ENCODE measurements around the gene PSMD8. TPM values are rescaled to one million over a fixed set of nuclear protein-coding genes. Genes with fewer than 3 reads are reported as not detected.

PSMD8 gene
- total RNA-seq, 1 experiment from 2014 or later: 195 TPM

GRCh38 chr19:38430931-38431330, 56.6 kb downstream of the PSMD8 start:
- RAD21 ChIA-PET (ENCODE audit: low non-redundant PET in 1 of 2, low total read pairs in 2 of 2, uncharacterized antibody in 2 of 2, unreplicated experiment in 2 of 2): no interaction called here
- Histone ChIP-seq H3K9ac (ENCODE audit: low read length) (no peak overlapping the region), H2AFZ (ENCODE audit: low read depth, low read length, poor library complexity, severe bottlenecking) (no peak overlapping the region), H3K79me2 (ENCODE audit: insufficient read depth, low read length) (no peaks in the 10 kb centered on the region), H3K4me2 (ENCODE audit: low read length) (no peak overlapping the region), H3K36me3 (ENCODE audit: control insufficient read depth in 1 of 2, insufficient read depth in 2 of 2, low read length in 2 of 2) (no peaks in the 10 kb centered on the region), H3K27me3 (ENCODE audit: insufficient read depth, low read length) (no peaks in the 10 kb centered on the region), H3K9me2 (ENCODE audit: insufficient read depth) (no peaks in the 10 kb centered on the region), H4K20me1 (ENCODE audit: insufficient read depth) (no peaks in the 10 kb centered on the region), H3K27ac (ENCODE audit: low read depth, low read length) (no peak overlapping the region), H3K4me3 (replicated peaks in 1 of 2; ENCODE audit: low read depth in 1 of 2, low read length in 2 of 2) (no peak overlapping the region), H3K4me1 (ENCODE audit: control insufficient read depth in 1 of 2, insufficient read depth in 2 of 2, low read length in 2 of 2) (peaks cover 0 to 15% of the 10 kb centered on the region in 2 experiments; a peak in 2 of 4 replicates), H3K9me3 (ENCODE audit: control insufficient read depth in 1 of 2, insufficient read depth in 1 of 2, low read depth in 1 of 2, low read length in 2 of 2) (no peaks in the 10 kb centered on the region)
- BruUV-seq (replicated peaks): no TSS peak
- intact Hi-C loops (cut with micrococcal nuclease): no loop called here
- ATAC-seq (no peak), DNase-seq (ENCODE audit: low read depth, low spot score) (no peak)
- CTCF ChIA-PET: no interaction called here
- TF ChIP-seq REST (IDR thresholded peaks at IDR 0.05; ENCODE audit: low read depth) (no peak), CEBPB (IDR thresholded peaks at IDR 0.05; ENCODE audit: low read depth) (no peak), EZH2 (IDR thresholded peaks at IDR 0.05) (no peak), ZBTB33 (IDR thresholded peaks at IDR 0.05; ENCODE audit: extremely low read depth, insufficient replicate concordance, low read length) (no peak), EZH2phosphoT487 (IDR thresholded peaks at IDR 0.05; ENCODE audit: borderline replicate concordance) (no peak), CTCF (IDR thresholded peaks at IDR 0.05 in 2 of 3, conservative IDR thresholded peaks at IDR 0.05 in 1 of 3; ENCODE audit: borderline replicate concordance in 1 of 3, insufficient read depth in 1 of 3, low read depth in 2 of 3, low read length in 2 of 3) (no peak), ZNF274 (IDR thresholded peaks at IDR 0.05; ENCODE audit: low read depth, low read length) (no peak), POLR2A (IDR thresholded peaks at IDR 0.05; ENCODE audit: borderline replicate concordance, extremely low read depth, insufficient read depth, insufficient read length) (no peak)
- POLR2A ChIA-PET: no interaction called here
